Effector CD8-positive, alpha-beta T cell (primary cell): ENCODE data around the gene NFKB1.

Experiments used
- DNase-seq: peaks from one replicate; lab custom pipeline; 2025; lab: John Stamatoyannopoulos, UW

NFKB1 gene

GRCh38 chr4:102529977-102530376 lies 28.8 kb downstream of the NFKB1 start:
- no peak for DNase-seq

GRCh38 chr4:102530986-102531385 lies 29.8 kb downstream of the NFKB1 start:
- DNase-seq: no peak

GRCh38 chr4:102531462-102531861 lies 30.3 kb downstream of the NFKB1 start:
- DNase-seq: no peak

- DNase-seq: no peak
These were observed 32.2 kb downstream of the NFKB1 start for GRCh38 chr4:102533348-102533747.

GRCh38 chr4:102533904-102534303 lies 32.7 kb downstream of the NFKB1 start:
- no peak for DNase-seq

GRCh38 chr4:102534845-102535244 lies 33.7 kb downstream of the NFKB1 start:
- DNase-seq: no peak

- DNase-seq: no peak
These were observed 34.4 kb downstream of the NFKB1 start for GRCh38 chr4:102535398-102536082.

GRCh38 chr4:102536768-102537167 lies 35.6 kb downstream of the NFKB1 start:
- DNase-seq: no peak

GRCh38 chr4:102537269-102537668 lies 36.1 kb downstream of the NFKB1 start:
- DNase-seq: no peak

- DNase-seq: no peak
These were observed 40.5 kb downstream of the NFKB1 start for GRCh38 chr4:102541697-102542096.

- no peak for DNase-seq
These were observed 42.1 kb downstream of the NFKB1 start for GRCh38 chr4:102543030-102543928.

- DNase-seq: no peak
These were observed 45.5 kb downstream of the NFKB1 start for GRCh38 chr4:102546635-102547034.

GRCh38 chr4:102547973-102548372 lies 46.8 kb downstream of the NFKB1 start:
- DNase-seq: no peak

GRCh38 chr4:102551958-102552565 lies 50.9 kb downstream of the NFKB1 start:
- no peak for DNase-seq

GRCh38 chr4:102552781-102553180 lies 51.6 kb downstream of the NFKB1 start:
- no peak for DNase-seq

GRCh38 chr4:102553982-102554381 lies 52.8 kb downstream of the NFKB1 start:
- DNase-seq: no peak

- no peak for DNase-seq
These were observed 53.3 kb downstream of the NFKB1 start for GRCh38 chr4:102554482-102554881.

- DNase-seq: no peak
These were observed 53.8 kb downstream of the NFKB1 start for GRCh38 chr4:102554992-102555391.

- no peak for DNase-seq
These were observed 56.5 kb downstream of the NFKB1 start for GRCh38 chr4:102557636-102558035.

GRCh38 chr4:102560115-102560514 lies 59.0 kb downstream of the NFKB1 start:
- no peak for DNase-seq

GRCh38 chr4:102560571-102561341 lies 59.6 kb downstream of the NFKB1 start:
- no peak for DNase-seq

GRCh38 chr4:102563000-102563399 lies 61.8 kb downstream of the NFKB1 start:
- DNase-seq: no peak
